Activated naive CD4-positive, alpha-beta T cell treated with anti-CD3 and anti-CD28 coated beads, Interleukin-2, amount 50 U/mL, for 72 hours (primary cell): ENCODE measurements around the gene MEGF11. TPM values are rescaled to one million over a fixed set of nuclear protein-coding genes. Genes with fewer than 3 reads are reported as not detected.
A peak's percentile ranks its signal among the peaks of the same experiment; 100 is the strongest.

ENCODE experiments used
- ATAC-seq, 2 donors: fragments of 150-1000 bp; cut with Tn5 transposase; 2 replicates each; pipeline ENCODE4 v1.10.0; 2021; ENCODE audit warnings: mild to moderate bottlenecking in 2 of 2, moderate library complexity in 2 of 2
- DNase-seq, 2 donors: peaks; one replicate each; pipeline ENCODE4 v3.0.0; 2021 to 2022; ENCODE audit warnings: low spot score in 2 of 2
- H3K27ac Mint-ChIP-seq, 2 donors: one replicate each; pipeline ENCODE4 v1.8.0; 2022; ENCODE audit warnings: mild to moderate bottlenecking in 2 of 2, mixed read lengths in 2 of 2
- H3K36me3 Mint-ChIP-seq, 2 donors: one replicate each; pipeline ENCODE4 v1.8.0; 2022; ENCODE audit warnings: mixed read lengths in 2 of 2
- H3K9me3 Mint-ChIP-seq, 2 donors: one replicate each; pipeline ENCODE4 v1.8.0; 2022; ENCODE audit warnings: mixed read lengths in 2 of 2
- total RNA-seq, 2 donors: library from RNA; stranded (reverse); gene quantifications; one replicate each; pipeline ENCODE4 v1.2.3, GENCODE V29; 2022

MEGF11 gene
- total RNA-seq, 2 donors from 2014 or later: not detected

- H3K9me3 Mint-ChIP-seq: no peaks in the 10 kb centered on the region
- no peak for ATAC-seq
- DNase-seq: no peak
- peak overlapping the region in 1 of 2 donors; percentile 45 for H3K27ac Mint-ChIP-seq
- H3K36me3 Mint-ChIP-seq: no peaks in the 10 kb centered on the region
These were observed 81.7 kb downstream of the MEGF11 start for GRCh38 chr15:66171841-66172240.

DNA sequence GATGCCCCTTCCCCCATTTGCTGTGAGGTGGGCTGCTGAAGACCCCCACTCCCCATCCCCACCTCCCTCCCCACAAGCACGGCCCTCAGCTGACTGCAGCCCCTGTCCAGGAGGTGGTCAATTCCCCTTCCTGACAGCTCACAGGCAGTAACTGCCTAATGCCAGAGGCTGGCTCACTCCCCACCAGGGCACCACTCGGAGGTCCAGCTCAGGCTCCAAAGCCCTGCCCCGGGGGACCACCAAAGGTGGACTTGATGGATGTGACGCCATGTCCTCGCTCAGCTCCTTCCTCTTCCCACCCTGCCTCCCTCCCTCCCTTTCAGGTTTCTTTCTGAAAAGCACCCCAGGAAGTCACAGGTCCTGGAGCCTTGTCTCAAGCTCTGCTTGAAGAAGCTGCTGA lies 82.8 kb downstream of the MEGF11 start:
- Mint-ChIP-seq H3K27ac (no peak overlapping the region), H3K9me3 (no peaks in the 10 kb centered on the region), H3K36me3 (no peaks in the 10 kb centered on the region)
- ATAC-seq (no peak), DNase-seq (no peak)

DNA sequence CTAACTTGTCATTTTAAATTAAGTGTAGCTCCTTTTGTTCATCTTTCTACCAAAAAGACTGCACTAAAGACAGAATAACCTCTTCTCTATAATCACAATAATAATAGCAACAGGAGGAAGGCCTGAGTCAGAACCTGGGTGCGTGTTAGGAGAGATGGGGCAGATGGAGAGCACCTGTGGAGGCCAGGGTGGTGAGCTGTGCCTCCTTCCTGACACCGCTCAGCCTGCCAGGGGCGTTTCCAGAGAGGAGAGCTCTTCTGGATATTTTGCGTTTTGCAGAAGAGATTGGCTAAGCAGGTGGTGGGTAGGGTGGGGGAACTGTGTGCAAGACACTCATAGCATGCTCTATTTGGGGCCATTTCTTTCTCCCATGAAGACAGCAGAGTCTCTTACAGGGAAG lies 83.5 kb downstream of the MEGF11 start:
- peak overlapping the region in 1 of 2 donors; percentile 7 for H3K27ac Mint-ChIP-seq
- no peaks in the 10 kb centered on the region for H3K9me3 Mint-ChIP-seq
- DNase-seq (no peak), ATAC-seq (no peak)
- no peaks in the 10 kb centered on the region for H3K36me3 Mint-ChIP-seq

- Mint-ChIP-seq H3K9me3 (no peaks in the 10 kb centered on the region), H3K36me3 (no peaks in the 10 kb centered on the region), H3K27ac (peak overlapping the region in 1 of 2 donors; percentile 7)
- DNase-seq (no peak), ATAC-seq (no peak)
These were observed 83.9 kb downstream of the MEGF11 start for GRCh38 chr15:66169625-66170024.

DNA sequence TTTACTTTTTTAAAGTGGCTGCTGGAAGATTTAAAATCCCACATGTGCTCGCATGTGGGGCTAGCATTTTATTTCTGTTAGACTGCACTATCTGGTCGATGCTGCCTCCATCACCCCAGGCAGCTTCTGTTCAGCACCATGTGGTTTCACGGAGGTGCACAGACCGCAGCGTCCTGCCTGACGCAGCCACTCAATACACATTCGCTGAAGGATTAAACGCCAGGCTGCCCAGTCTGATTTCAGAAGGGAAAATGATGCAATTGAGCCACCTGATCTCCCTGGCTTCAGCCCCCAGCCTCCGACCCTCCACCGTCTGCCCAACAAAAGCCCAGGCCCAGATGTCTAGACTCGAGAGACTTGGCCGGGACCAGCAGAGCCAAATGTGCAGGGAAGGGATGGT lies 84.5 kb downstream of the MEGF11 start:
- no peak for DNase-seq
- ATAC-seq: no peak
- no peaks in the 10 kb centered on the region for H3K36me3 Mint-ChIP-seq
- no peak overlapping the region for H3K27ac Mint-ChIP-seq
- no peaks in the 10 kb centered on the region for H3K9me3 Mint-ChIP-seq

GRCh38 chr15:66167854-66168253 lies 85.7 kb downstream of the MEGF11 start:
- H3K36me3 Mint-ChIP-seq: no peaks in the 10 kb centered on the region
- no peaks in the 10 kb centered on the region for H3K9me3 Mint-ChIP-seq
- DNase-seq: no peak
- H3K27ac Mint-ChIP-seq: no peak overlapping the region
- ATAC-seq: no peak

DNA sequence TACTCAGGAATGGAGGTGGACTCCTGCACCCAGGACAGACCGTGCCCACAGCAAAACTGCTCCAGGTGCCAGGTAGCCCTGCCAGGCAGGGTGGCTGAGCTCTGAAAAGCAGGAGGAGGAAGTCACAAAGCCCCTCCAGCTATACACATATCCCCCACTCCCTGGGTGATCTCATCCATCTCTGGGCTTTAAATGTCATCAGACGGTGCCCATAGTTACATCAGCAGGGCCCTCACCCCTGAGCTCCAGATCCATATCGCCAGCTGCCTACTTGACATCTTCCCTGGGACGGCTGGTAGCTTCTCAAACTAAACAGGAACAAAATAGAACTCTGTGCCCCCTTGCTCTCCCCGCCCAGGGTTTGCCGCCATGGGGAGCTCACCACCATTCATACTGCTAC lies 87.7 kb downstream of the MEGF11 start:
- Mint-ChIP-seq H3K36me3 (no peaks in the 10 kb centered on the region), H3K9me3 (no peaks in the 10 kb centered on the region), H3K27ac (peak overlapping the region in 1 of 2 donors; percentile 73)
- DNase-seq (no peak), ATAC-seq (no peak)

DNA sequence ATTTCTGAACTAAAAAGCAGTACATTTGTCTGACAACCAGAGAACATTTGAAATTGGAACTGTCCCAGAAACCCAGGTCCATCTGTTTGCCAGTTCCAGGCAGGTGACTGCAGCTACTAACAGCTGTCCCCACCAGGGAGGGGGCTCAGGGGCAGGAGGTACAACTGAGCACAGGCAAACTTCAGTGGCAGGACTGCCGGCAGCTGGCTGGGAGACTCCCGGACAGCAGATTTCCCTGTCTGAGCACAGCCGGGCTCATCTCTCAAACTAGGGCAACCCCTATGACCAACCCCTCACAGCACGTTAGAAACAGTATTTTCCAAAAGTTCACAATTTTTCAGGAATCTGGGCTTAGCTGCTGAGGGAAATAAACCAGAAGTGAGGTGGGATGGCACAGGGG lies 88.8 kb downstream of the MEGF11 start:
- ATAC-seq (no peak), DNase-seq (no peak)
- no peak overlapping the region for H3K27ac Mint-ChIP-seq
- no peaks in the 10 kb centered on the region for H3K9me3 Mint-ChIP-seq
- no peaks in the 10 kb centered on the region for H3K36me3 Mint-ChIP-seq

DNA sequence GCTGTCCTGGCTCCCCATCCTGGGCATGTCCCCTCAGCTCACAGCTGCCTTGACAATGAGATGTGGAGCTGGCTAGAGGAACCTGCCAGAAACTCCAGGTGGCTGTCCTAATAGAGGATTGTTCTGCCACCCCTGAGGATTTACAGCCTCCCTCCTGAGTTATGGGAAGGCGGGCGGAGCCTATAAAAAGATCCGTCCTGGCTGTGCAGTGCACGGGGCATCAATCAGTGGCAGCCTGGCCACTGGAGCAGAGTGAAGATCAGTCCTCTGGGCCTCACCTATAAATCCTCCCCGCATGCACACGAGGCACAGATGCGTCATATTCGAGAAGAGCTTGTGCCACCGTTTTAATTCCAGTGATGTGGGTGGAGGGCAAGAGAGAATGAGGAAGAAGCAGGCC lies 90.0 kb downstream of the MEGF11 start:
- DNase-seq (no peak), ATAC-seq (no peak)
- Mint-ChIP-seq H3K36me3 (no peaks in the 10 kb centered on the region), H3K9me3 (no peaks in the 10 kb centered on the region), H3K27ac (no peak overlapping the region)

DNA sequence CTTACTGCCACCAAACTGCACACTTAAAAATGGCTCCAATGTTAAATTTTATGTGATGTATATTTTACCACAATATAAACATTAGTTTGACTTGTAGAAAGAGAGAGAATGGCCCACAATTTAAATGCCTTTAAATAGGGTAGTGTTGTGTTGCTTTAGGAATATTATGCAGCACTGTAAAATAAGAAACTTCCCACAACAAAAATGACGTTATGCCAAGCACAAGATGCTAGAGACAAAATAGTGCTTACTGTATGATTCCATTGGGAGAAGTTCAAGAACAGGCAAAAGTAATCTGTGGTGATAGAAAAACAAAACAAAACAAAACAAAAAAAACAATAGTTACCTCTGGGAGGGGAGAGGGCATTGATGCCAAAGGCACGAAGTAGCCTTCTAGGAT lies 91.3 kb downstream of the MEGF11 start:
- no peaks in the 10 kb centered on the region for H3K36me3 Mint-ChIP-seq
- H3K27ac Mint-ChIP-seq: no peak overlapping the region
- DNase-seq (no peak), ATAC-seq (no peak)
- no peaks in the 10 kb centered on the region for H3K9me3 Mint-ChIP-seq

DNA sequence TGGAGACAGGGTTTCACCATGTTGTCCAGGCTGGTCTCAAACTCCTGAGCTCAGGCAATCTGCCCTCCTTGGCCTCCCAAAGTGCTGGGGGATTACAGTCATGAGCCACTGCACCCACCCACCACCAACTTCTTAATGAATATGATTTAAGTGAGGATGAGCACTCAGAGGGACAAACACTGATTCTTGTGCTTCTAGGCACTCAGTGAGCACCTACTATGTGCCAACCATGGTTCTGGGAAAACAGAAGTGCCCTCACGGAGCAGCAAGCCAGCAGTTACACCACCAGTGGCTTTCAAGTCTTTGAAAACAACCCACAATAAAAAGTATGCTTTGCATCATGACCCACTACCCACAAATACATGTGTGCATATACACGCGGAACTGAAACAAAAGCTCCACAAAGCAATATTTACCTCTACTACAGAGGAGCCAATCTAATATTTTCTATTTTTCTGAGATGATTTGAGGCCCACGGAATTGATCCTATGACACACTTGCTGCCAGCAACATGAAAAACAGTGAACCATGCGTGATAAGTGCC lies 91.9 kb downstream of the MEGF11 start:
- Mint-ChIP-seq H3K9me3 (no peaks in the 10 kb centered on the region), H3K36me3 (no peaks in the 10 kb centered on the region), H3K27ac (no peak overlapping the region)
- ATAC-seq (no peak), DNase-seq (no peak)

DNA sequence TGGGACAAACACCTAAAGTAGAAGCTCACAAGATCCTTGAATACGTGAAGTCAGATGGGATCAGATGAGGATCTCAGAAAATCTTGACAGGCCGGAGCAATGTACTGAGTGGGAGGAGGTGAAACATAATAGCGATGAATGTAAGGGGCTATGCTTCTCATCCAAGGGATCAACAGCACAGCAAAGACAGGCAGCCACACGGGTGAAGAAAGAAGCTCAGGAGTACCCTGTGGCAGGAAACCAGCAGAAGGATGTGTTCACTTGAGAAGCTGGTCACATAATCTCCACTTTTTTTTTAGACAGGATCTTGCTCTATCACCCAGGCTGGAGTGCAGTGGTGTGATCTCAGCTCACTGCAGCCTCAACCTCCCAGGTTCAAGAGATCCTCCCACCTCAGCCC lies 92.4 kb downstream of the MEGF11 start:
- Mint-ChIP-seq H3K27ac (no peak overlapping the region), H3K9me3 (no peaks in the 10 kb centered on the region), H3K36me3 (no peaks in the 10 kb centered on the region)
- DNase-seq (no peak), ATAC-seq (no peak)

DNA sequence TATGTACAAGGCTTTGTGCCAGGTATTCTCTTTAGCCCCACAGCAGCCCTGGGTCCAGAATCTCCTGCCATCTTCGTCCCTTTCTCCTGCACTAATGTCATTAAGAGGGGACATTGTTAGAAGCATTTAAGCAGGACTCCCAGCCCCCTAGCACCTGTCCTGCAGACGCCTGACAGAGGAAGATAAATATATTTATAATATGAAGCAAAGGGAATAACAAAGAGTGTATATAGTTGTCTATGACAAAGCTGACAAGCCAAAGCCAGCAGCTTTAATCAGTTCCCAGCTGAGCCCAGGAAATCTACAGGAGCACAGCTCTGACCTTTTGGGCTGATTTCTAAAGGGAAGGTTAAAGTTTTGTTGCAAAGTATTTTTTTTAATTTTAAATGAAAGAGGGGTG lies 96.0 kb downstream of the MEGF11 start:
- no peak for ATAC-seq
- Mint-ChIP-seq H3K36me3 (no peaks in the 10 kb centered on the region), H3K9me3 (no peaks in the 10 kb centered on the region), H3K27ac (no peak overlapping the region)
- no peak for DNase-seq

DNA sequence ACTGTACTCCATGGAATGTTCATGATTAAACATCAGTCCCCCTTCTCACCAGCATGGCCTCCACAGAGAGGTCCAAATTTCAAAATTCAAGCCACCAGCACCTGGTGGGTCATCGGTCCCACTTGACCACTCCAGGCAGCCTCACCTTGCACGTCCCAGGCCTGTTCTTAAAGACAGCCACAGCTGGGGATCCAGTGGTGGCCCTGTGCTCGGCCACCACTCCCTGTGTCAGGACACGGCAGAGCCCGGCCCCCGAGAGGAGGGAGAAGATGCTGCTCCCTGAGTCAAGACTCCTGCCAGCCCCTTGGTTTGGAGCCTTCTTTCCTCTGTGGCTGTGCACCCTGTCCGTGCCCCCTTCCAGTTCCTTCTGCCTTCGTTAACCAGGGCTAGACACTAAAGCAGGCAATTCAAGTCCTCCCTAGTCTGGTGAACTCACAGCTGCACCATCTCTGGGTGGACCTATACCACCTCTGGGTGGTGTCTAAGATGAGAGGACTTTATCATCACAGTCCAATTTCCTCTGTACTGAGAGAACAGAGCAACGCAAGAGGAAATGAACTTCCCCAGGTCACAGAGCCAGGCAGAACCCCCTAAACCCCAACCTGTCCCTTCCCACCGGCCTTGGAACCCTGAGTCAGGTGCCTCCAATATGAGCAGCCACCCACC lies 97.1 kb downstream of the MEGF11 start:
- Mint-ChIP-seq H3K27ac (no peak overlapping the region), H3K36me3 (no peaks in the 10 kb centered on the region), H3K9me3 (no peaks in the 10 kb centered on the region)
- DNase-seq (no peak), ATAC-seq (no peak)

- no peak overlapping the region for H3K27ac Mint-ChIP-seq
- H3K9me3 Mint-ChIP-seq: no peaks in the 10 kb centered on the region
- ATAC-seq (no peak), DNase-seq (no peak)
- H3K36me3 Mint-ChIP-seq: no peaks in the 10 kb centered on the region
These were observed 98.5 kb downstream of the MEGF11 start for GRCh38 chr15:66155065-66155464.

GRCh38 chr15:66154581-66154980 lies 99.0 kb downstream of the MEGF11 start:
- H3K9me3 Mint-ChIP-seq: no peaks in the 10 kb centered on the region
- H3K27ac Mint-ChIP-seq: no peak overlapping the region

GRCh38 chr15:66153549-66154415 lies 99.8 kb downstream of the MEGF11 start:
- Mint-ChIP-seq H3K36me3 (no peaks in the 10 kb centered on the region), H3K27ac (peak overlapping the region in 1 of 2 donors; percentile 22), H3K9me3 (no peaks in the 10 kb centered on the region)
- no peak for DNase-seq
- ATAC-seq: no peak

More at GRCh38 chr15:66154581-66154980, 99.0 kb downstream of the MEGF11 start:
- ATAC-seq: no peak
- DNase-seq: no peak
- no peaks in the 10 kb centered on the region for H3K36me3 Mint-ChIP-seq

- no peak for ATAC-seq
- H3K36me3 Mint-ChIP-seq: no peaks in the 10 kb centered on the region
- H3K27ac Mint-ChIP-seq: no peak overlapping the region
These were observed 100.9 kb downstream of the MEGF11 start for GRCh38 chr15:66152650-66153049.

More at GRCh38 chr15:66152650-66153049, 100.9 kb downstream of the MEGF11 start:
- no peaks in the 10 kb centered on the region for H3K9me3 Mint-ChIP-seq
- DNase-seq: no peak
